GM10248 (cell line): ENCODE measurements around the gene CD226.

Experiments used
- CTCF ChIA-PET: fragments of 300-600 bp; sonication (Branson Sonifier 250); formaldehyde crosslinking; extraction: SDS; loops from one replicate; lab custom pipeline; 2021; ENCODE audit warnings: antibody characterized with exemption; lab: Yijun Ruan, JAX
- POLR2A ChIA-PET: fragments of 350-650 bp; sonication (Branson Sonifier 250); formaldehyde crosslinking; extraction: SDS; loops from one replicate; lab custom pipeline; 2020; ENCODE audit warnings: antibody characterized with exemption; lab: Yijun Ruan, JAX
- DNase-seq: peaks from one replicate; pipeline ENCODE4 v3.0.0; 2012; ENCODE audit errors: extremely low spot score
- CTCF ChIP-seq: IDR thresholded peaks from 2 replicates; pipeline ENCODE4 v1.5.1; 2012; ENCODE audit warnings: mild to moderate bottlenecking, low read depth; ENCODE audit errors: extremely low read depth, missing control alignments, control extremely low read depth

CD226 gene

GRCh38 chr18:69974365-69974764, 26.7 kb upstream of the CD226 start:
- TF ChIP-seq CTCF, result no peak
- ChIA-PET POLR2A (no interaction called here), CTCF (no interaction called here)
- no peak for DNase-seq

- DNase-seq, result no peak
- ChIA-PET POLR2A (no interaction called here), CTCF (no interaction called here)
- TF ChIP-seq CTCF, result no peak
Measured at GRCh38 chr18:69969491-69969890, 21.8 kb upstream of the CD226 start.

DNA sequence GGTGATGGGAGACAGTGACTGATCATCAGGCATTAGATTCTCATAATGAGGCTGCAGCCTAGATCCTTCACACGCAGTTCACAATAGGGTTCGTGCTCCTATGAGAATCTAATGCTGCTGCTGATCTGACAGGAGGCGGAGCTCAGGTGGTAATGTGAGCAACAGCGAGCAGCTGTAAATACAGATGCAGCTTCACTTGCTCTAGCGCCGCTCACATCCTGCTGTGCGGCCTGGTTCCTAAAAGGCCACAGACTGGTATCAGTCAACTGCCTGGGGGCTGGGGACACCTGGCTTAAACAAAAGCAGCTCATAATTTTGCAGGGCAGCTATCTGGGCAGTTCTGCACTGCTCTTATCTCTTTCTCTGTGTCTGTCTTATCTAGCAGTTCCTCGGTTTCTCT, 20.4 kb upstream of the CD226 start:
- no peak for TF ChIP-seq CTCF
- ChIA-PET CTCF (interaction anchor here (1.0 to 2.4 kb wide), 4 partner anchors 9 to 471 kb away, joined by 3 to 18 read pairs (median 5); no protein-coding TSS in a partner anchor), POLR2A (interaction anchor here (0.6 kb wide), 1 partner anchor 390 kb away, joined by 3 read pairs; no protein-coding TSS in a partner anchor)
- DNase-seq, result no peak

- no peak for DNase-seq
- ChIA-PET CTCF (interaction anchor here (0.7 to 1.5 kb wide), 3 partner anchors 17 to 108 kb away, joined by 3 to 4 read pairs (median 3); no protein-coding TSS in a partner anchor), POLR2A (no interaction called here)
- TF ChIP-seq CTCF, result no peak
Measured at GRCh38 chr18:69963196-69963595, 15.5 kb upstream of the CD226 start.

DNA sequence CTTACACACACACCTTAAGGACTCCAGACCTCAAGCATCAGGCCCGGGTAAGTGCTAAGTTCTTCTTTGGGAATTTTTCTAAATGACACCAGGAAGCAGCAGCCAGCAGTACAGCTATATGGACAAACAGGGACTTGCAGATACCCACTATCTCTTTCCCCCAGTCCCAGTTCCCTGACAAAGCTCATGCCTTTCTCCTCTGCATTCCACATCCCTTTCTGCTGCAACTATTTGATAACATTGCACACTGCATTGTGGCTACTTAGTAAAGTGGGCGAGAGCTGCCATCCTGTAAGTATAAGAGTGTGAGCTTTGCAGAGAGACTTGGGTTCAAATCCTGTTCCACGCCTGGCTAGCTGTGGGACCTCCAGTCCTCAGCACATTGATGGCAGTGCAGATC, 14.0 kb upstream of the CD226 start:
- no peak for DNase-seq
- TF ChIP-seq CTCF, result no peak
- CTCF ChIA-PET, result interaction anchor here (0.8 to 1.2 kb wide), 3 partner anchors 16 to 67 kb away, joined by 3 read pairs; no protein-coding TSS in a partner anchor
- POLR2A ChIA-PET, result no interaction called here

DNA sequence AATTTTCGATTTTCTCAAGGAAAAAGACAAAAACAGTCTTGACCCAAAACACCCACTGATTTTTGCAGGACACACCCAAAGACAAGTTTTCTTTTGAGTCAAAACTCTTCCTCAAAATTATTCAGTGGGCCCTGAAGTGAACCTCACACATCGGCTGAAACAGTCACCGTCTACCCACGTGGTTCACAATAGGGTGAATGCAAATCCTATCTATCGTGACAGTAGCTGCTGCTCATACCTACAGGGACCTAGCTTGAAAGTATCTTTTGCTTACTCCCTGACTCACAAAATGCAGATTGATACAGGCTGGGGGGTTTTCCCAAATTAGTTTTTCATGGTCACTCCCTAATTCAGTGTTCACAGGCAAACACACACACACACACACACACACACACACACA, 10.7 kb upstream of the CD226 start:
- peak; percentile 55 for DNase-seq
- ChIA-PET CTCF (interaction anchor here (1.1 to 3.5 kb wide), 11 partner anchors 9 to 76 kb away, joined by 3 to 23 read pairs (median 7); no protein-coding TSS in a partner anchor), POLR2A (interaction anchor here (0.6 kb wide), 1 partner anchor 72 kb away, joined by 3 read pairs; no protein-coding TSS in a partner anchor)
- no peak for TF ChIP-seq CTCF
